ENCODE measurements around the gene TBL1X.

- no peak for TF ChIP-seq CTCF (IDR thresholded peaks at IDR 0.05; ENCODE audit: insufficient read depth, low read depth, low read length)
- no peak for TF ChIP-seq EZH2 (IDR thresholded peaks at IDR 0.05; ENCODE audit: insufficient read depth, low read length)
These were observed 170.9 kb downstream of the TBL1X start for GRCh38 chrX:9635803-9636202.

All from astrocyte (in vitro differentiated cells and primary cell).